ENCODE results near the gene TMEM203. TPM values are rescaled to one million over a fixed set of nuclear protein-coding genes. Genes with fewer than 3 reads are reported as not detected.
A peak's percentile ranks its signal among the peaks of the same experiment; 100 is the strongest.

The TMEM203 gene
- total and polyA plus RNA-seq, 10 of the 15 experiments (the other 5 are each of a cell fraction or from before 2014, with no cell fraction given): 7.2 to 68.1 (median 33.8) TPM

DNA sequence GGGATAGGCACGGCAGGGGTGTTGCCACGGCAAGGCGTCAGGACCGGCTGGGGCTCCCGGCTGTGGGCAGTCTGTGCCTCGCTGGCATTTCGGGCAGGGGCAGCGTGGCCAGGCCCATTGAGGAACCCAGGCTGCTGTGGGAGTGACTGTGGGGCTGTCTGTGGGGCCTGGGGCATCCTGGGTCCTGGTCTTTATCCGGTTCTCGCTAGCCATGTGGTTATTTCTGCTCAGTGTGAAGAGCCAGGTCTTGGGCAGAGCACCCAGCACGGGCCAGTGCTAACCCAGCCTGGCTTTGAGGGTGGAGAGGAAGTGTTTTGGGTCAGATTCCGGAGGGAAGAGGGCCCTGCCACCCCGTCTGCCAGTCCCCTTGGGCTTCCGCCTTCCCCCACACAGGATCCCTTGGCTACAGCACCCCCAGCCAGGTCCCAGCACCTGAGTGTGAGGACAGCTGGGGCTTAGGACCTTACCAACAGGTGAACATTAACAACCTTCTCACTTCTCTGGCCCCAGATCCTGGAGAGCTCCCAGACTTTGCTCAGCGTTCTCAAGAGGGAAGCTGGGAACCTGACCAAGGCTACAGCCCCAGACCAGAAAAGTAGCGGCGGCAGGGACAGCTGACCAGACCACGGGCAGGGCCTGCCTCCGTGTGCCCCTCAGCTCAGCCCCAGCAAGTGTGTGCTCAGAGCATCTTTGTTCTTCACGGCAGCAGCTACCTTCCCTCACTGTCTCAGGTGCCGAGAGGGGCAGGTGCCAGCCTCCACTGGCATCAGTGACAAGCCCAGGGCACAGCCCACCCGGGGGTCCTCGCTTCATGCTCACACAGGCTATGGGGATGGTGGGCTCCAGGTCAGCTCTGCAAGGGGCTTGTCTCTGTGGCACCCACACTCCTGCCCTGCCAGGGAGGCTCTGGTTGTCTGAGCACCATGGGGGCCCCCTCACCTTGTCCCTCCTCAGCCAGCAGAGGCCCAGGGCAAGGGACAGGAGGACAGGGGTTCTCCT is 15.9 kb downstream of the TMEM203 start:
- H3K27me3 ChIP-seq (replicated peaks in 1 of 2; ENCODE audit: control insufficient read depth in 2 of 2, insufficient read depth in 2 of 2, low read length in 1 of 2): no peaks in the 10 kb centered on the region
- H3K36me3 ChIP-seq (ENCODE audit: control insufficient read depth in 2 of 2, insufficient read depth in 2 of 2, low read length in 1 of 2): peaks cover 0 to 11% of the 10 kb centered on the region in 2 experiments; a peak in 3 of 4 replicates
- SMC1A ChIA-PET (ENCODE audit: uncharacterized antibody, unreplicated experiment): interaction anchor here (0.7 to 2.5 kb wide), 11 partner anchors 9 to 94 kb away, joined by 3 to 13 read pairs (median 4); partner anchors contain the start of gene TPRN
- peak overlapping the region; percentile 93 for H3K4me2 ChIP-seq (ENCODE audit: control insufficient read depth, insufficient read depth)
- DNase-seq (ENCODE audit: low read depth, low spot score) (no peak), FAIRE-seq (no peak), ATAC-seq (no peak)
- TF ChIP-seq RELA (IDR thresholded peaks at IDR 0.05; ENCODE audit: borderline replicate concordance, partially characterized antibody) (no peak), LARP7 (IDR thresholded peaks at IDR 0.05) (peak; percentile 53; the same call in 1 of the 2 replicates), ZNF207 (IDR thresholded peaks at IDR 0.05; ENCODE audit: borderline replicate concordance) (no peak)
- CTCF ChIA-PET: interaction anchor here (0.6 to 2.7 kb wide), 19 partner anchors 11 to 143 kb away, joined by 3 to 21 read pairs (median 6); partner anchors contain the start of genes CYSRT1, MAN1B1, RNF208 and RNF224
- peaks cover 35% of the 10 kb centered on the region for H3K79me2 ChIP-seq (ENCODE audit: control insufficient read depth, insufficient read depth, low read length)
- H3K27ac ChIP-seq (ENCODE audit: control insufficient read depth, insufficient read depth): peak overlapping the region; percentile 77
- POLR2A ChIA-PET: interaction anchor here (0.7 to 4.6 kb wide), 14 partner anchors 9 to 198 kb away, joined by 3 to 22 read pairs (median 8); partner anchors contain the start of genes CYSRT1, RNF208, RNF224 and TMEM210
- no peak overlapping the region for H2AFZ ChIP-seq (ENCODE audit: control insufficient read depth, low read depth, low read length)
- intact Hi-C loops (cut with micrococcal nuclease; ENCODE audit: unreplicated experiment) (loop anchor here (5.0 kb wide), 2 partner anchors 33 to 62 kb away; partner anchors contain the start of gene RNF208), in situ Hi-C loops (cut with MboI) (no loop called here)
- H3K9ac ChIP-seq (ENCODE audit: control insufficient read depth, insufficient read depth, low read length): peak overlapping the region; percentile 80
- no TSS peak for BruUV-seq (replicated peaks)
- RAD21 ChIA-PET (ENCODE audit: unreplicated experiment): interaction anchor here (0.6 to 3.6 kb wide), 15 partner anchors 7 to 163 kb away, joined by 3 to 23 read pairs (median 5); partner anchors contain the start of genes DPP7, RNF208, RNF224 and TPRN
- WGBS (ENCODE audit: insufficient coverage, insufficient replicate concordance, low lambda C conversion rate, missing lambda C conversion rate): 28% methylated on average over 22 of the region's 23 CpGs
- peaks cover 22% of the 10 kb centered on the region for H3K4me1 ChIP-seq (ENCODE audit: control insufficient read depth, insufficient read depth, low read length)
- H3K4me3 ChIP-seq: peak overlapping the region; percentile 99
- H4K20me1 ChIP-seq (ENCODE audit: control insufficient read depth, insufficient read depth): peaks cover 7% of the 10 kb centered on the region; the same call in 1 of the 2 replicates
- no peaks in the 10 kb centered on the region for H3K9me3 ChIP-seq (replicated peaks; ENCODE audit: control insufficient read depth, insufficient read depth, low read length)

Data from GM12878 (cell line).